ENCODE measurements around the gene MAGEB17.

DNA sequence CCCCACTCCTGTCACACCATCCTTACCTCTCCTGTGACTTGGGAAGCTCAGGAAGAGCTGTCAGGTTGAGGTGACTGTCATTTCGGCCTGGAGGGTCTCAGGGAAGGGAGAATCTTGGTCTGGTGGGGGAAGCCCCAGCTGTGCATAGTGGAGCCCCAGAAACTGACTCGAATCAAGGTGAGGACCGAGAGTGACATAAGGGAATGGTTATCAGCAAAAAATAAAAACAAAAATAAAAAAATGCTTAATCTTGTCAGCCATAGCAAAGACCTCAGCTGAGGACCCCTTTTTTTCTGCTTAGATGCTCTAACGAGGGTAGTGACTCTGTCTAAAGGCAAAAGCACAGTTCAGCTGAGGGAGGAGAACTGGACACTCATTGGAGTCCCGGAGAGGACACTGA, at the start of gene MAGEB17:
- TF ChIP-seq ESRRA (IDR thresholded peaks at IDR 0.05; ENCODE audit: borderline replicate concordance, low read length) (no peak), RFX5 (IDR thresholded peaks at IDR 0.05) (no peak)
- TF ChIP-seq, protein P1, sequence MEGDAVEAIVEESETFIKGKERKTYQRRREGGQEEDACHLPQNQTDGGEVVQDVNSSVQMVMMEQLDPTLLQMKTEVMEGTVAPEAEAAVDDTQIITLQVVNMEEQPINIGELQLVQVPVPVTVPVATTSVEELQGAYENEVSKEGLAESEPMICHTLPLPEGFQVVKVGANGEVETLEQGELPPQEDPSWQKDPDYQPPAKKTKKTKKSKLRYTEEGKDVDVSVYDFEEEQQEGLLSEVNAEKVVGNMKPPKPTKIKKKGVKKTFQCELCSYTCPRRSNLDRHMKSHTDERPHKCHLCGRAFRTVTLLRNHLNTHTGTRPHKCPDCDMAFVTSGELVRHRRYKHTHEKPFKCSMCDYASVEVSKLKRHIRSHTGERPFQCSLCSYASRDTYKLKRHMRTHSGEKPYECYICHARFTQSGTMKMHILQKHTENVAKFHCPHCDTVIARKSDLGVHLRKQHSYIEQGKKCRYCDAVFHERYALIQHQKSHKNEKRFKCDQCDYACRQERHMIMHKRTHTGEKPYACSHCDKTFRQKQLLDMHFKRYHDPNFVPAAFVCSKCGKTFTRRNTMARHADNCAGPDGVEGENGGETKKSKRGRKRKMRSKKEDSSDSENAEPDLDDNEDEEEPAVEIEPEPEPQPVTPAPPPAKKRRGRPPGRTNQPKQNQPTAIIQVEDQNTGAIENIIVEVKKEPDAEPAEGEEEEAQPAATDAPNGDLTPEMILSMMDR (IDR thresholded peaks at IDR 0.05) = no peak

All from A549 (cell line).